Brain microvascular endothelial cell (primary cell): ENCODE results near the gene FUT9.

Experiments used
- DNase-seq: peaks from one replicate; pipeline ENCODE4 v3.0.0-alpha.2; 2020
- H3K27ac ChIP-seq: fragments of 250-450 bp; sonication (Bioruptor Pico); 2 replicates; pipeline ENCODE4 v1.5.1; 2020; ENCODE audit warnings: mild to moderate bottlenecking, moderate library complexity
- H3K27me3 ChIP-seq: fragments of 250-450 bp; sonication (Bioruptor Pico); replicated peaks from 2 replicates; pipeline ENCODE4 v1.5.1; 2020; ENCODE audit warnings: mild to moderate bottlenecking
- H3K36me3 ChIP-seq: fragments of 250-450 bp; sonication (Bioruptor Pico); replicated peaks from 2 replicates; pipeline ENCODE4 v1.5.1; 2020; ENCODE audit warnings: mild to moderate bottlenecking
- H3K4me3 ChIP-seq: 2 replicates; pipeline ENCODE4 v1.5.1; 2011; ENCODE audit warnings: low read depth, mild to moderate bottlenecking, control low read depth, low read length, moderate library complexity
- in situ Hi-C: cut with HindIII; loops from 2 replicates; pipeline ENCODE4 v1.10.0; 2017; ENCODE audit warnings: low sequenced_read_pairs, low pct_ligation_motif_present
- TF ChIP-seq, protein P1 (sequence below): IDR thresholded peaks from 2 replicates; pipeline ENCODE4 v1.5.1; 2011; ENCODE audit warnings: low read depth, mild to moderate bottlenecking, moderate library complexity, low read length, control low read depth, inconsistent platforms; ENCODE audit errors: missing control alignments

The FUT9 gene

DNA sequence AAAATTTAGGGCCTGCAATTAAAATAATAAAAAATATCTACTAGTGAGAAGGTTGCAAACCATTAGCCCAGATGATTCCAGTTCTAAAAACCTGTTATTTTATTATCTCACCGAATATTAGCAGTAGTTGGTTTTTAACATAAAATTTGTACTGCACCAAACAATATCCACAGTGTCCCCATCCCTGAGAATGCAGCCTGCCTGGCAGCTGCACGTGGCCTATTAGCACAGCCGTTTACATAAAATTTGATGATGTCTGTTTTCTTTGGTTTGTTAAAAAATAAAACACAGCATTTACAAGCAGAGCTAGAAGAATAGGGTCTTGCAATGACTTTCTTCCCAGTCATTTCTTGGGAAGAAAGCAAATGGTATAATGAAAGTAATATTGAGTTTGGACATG is 58.2 kb downstream of the FUT9 start:
- in situ Hi-C loops, result no loop called here
- Histone ChIP-seq H3K36me3 (no peaks in the 10 kb centered on the region), H3K4me3 (no peak overlapping the region), H3K27ac (no peak overlapping the region), H3K27me3 (no peaks in the 10 kb centered on the region)
- DNase-seq, result no peak
- TF ChIP-seq, protein P1, sequence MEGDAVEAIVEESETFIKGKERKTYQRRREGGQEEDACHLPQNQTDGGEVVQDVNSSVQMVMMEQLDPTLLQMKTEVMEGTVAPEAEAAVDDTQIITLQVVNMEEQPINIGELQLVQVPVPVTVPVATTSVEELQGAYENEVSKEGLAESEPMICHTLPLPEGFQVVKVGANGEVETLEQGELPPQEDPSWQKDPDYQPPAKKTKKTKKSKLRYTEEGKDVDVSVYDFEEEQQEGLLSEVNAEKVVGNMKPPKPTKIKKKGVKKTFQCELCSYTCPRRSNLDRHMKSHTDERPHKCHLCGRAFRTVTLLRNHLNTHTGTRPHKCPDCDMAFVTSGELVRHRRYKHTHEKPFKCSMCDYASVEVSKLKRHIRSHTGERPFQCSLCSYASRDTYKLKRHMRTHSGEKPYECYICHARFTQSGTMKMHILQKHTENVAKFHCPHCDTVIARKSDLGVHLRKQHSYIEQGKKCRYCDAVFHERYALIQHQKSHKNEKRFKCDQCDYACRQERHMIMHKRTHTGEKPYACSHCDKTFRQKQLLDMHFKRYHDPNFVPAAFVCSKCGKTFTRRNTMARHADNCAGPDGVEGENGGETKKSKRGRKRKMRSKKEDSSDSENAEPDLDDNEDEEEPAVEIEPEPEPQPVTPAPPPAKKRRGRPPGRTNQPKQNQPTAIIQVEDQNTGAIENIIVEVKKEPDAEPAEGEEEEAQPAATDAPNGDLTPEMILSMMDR, result no peak

DNA sequence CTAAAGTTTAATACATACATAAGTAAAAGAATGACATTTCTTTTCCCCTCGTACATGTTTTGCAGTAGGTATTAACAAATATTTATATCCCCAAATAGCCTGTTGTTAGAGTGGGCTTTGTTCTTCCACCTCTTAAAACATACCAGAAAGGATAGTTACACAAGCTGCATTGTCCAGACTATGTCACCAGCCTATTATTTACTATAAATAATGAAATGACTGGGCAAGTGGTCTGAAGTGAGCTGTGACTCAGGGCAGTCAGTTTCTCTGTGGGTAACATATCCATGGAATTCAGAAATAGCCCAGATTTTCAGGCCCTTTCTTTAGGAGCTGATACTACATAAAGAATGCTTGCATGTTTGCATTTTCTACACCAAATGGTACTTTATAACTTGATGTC is 60.1 kb downstream of the FUT9 start:
- in situ Hi-C loops, result no loop called here
- Histone ChIP-seq H3K36me3 (no peaks in the 10 kb centered on the region), H3K27ac (no peak overlapping the region), H3K27me3 (no peaks in the 10 kb centered on the region), H3K4me3 (no peak overlapping the region)
- DNase-seq, result no peak
- TF ChIP-seq, protein P1, result no peak

DNA sequence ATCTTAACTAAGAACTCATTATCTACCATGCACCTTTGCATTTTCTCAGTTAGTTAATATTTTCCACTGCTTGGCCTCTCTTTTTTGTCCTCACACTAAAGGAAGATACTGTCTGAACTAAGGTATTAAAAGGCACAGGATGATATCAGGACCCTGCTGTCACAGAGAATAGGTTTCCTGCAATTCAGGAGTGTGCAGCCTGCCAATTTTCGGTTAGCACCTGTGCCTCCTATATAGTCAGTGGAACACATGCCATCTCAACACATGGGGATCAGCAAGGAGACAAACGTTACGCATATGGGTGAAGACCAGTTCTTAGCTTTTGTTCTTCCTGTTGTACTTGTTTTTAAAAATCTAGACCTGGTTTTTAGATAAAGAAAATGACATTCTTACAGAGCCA is 71.0 kb downstream of the FUT9 start:
- H3K27ac ChIP-seq, result no peak overlapping the region
- no peak for DNase-seq
- no peak overlapping the region for H3K4me3 ChIP-seq
- TF ChIP-seq, protein P1, result no peak
- H3K27me3 ChIP-seq, result no peaks in the 10 kb centered on the region
- in situ Hi-C loops, result no loop called here
- H3K36me3 ChIP-seq, result no peaks in the 10 kb centered on the region

DNA sequence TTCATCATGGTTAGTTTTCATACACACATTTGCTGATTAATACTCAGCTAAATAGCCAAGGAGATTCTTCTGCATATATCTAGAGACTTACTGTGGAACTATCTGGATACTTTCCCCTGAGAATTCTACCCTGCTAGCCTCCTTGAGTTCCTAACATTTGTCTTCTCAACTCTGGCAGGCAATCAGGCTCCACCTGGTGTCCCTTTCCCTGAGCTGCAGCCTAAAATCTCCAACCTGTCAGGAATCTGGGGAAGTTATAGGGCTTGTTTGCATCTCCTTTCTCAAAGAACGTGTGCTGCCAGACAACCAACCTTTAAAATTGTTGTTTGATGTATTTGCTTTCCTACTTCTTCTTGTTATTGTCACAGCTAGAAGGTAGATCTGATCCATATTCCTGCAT is 73.4 kb downstream of the FUT9 start:
- no peak overlapping the region for H3K4me3 ChIP-seq
- no peaks in the 10 kb centered on the region for H3K27me3 ChIP-seq
- H3K36me3 ChIP-seq, result no peaks in the 10 kb centered on the region
- no peak overlapping the region for H3K27ac ChIP-seq
- TF ChIP-seq, protein P1, result peak; percentile 24
- DNase-seq, result no peak
- in situ Hi-C loops, result no loop called here

DNA sequence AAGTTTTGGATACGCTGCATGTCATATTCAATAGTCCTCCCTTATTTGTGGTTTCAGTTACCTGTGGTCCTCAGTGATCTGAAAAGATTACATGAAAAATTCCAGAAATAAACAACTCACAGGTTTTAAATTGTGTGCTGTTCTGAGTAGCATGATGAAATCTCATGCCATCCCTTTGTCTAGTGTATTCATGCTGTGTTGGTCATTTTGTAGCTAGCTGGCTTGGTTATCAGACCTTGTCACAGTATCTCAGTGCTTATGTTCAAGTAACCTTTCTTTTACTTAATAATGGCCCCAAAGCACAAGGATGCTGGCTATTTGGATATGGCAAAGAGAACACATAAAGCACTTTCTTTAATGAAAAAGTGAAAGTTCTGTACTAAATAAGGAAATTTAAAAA is 78.3 kb downstream of the FUT9 start:
- Histone ChIP-seq H3K27me3 (no peaks in the 10 kb centered on the region), H3K36me3 (no peaks in the 10 kb centered on the region), H3K27ac (no peak overlapping the region), H3K4me3 (no peak overlapping the region)
- TF ChIP-seq, protein P1, result no peak
- in situ Hi-C loops, result no loop called here
- no peak for DNase-seq

DNA sequence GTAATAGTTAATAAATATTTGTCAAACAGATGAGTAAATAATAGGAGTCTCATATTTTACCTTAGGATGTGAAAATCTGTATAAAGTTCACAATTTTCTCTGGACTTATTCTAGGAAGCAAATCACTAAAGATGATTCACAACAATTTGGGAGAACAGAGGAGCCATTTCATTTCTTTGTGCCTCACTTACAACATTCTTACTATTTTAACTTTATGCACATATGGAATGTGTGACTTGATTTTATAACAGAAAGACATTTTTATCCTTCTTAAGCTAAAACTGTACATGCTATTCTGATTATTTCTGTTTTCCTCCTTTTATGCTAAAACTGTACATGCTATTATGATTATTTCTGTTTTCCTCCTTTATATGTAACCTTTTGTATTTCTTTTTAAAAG is 83.3 kb downstream of the FUT9 start:
- Histone ChIP-seq H3K4me3 (no peak overlapping the region), H3K36me3 (no peaks in the 10 kb centered on the region), H3K27me3 (no peaks in the 10 kb centered on the region), H3K27ac (no peak overlapping the region)
- no peak for DNase-seq
- TF ChIP-seq, protein P1, result no peak
- in situ Hi-C loops, result no loop called here
